Astrocyte of the hippocampus (primary cell): ENCODE measurements around the gene PLEK2.
"Not testable (repeated sequence)": the region's sequence is repeated elsewhere in the genome, so short reads cannot be mapped to it uniquely, and the experiment has no call there.

ENCODE experiments used
- DNase-seq: peaks from one replicate; pipeline ENCODE4 v3.0.0; 2011; ENCODE audit warnings: low read depth, low spot score

Gene PLEK2

GRCh38 chr14:67411820-67412421 lies at the start of gene PLEK2:
Gene PLEK2 (minus strand): TSS chr14:67412165. CDS start chr14:67412059, 106 bp downstream.
- DNase-seq = peak; percentile 50

GRCh38 chr14:67461341-67461985 lies 49.5 kb upstream of the PLEK2 start:
- DNase-seq = peak; percentile 20

DNA sequence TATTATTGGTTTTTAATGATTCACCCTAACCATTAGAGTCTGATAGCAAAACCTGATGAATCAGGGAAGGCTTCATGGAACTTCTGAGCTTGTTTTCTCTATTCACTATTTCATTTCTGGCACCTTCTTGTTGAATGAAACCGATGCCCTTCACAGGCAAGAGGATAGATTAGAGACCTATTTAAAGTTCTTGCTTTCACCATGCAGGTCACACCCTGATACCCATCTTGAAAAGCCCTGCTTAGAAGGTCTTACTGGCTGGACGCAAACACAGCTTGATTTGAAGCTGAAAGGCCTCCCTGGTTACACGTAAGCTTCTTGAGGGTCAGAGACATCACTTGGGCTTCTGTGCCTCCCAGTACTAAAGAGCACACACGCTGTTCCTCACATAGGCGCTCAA lies 47.4 kb upstream of the PLEK2 start:
- DNase-seq = no peak

GRCh38 chr14:67457782-67458181 lies 45.8 kb upstream of the PLEK2 start:
- DNase-seq = peak; percentile 41

- no peak for DNase-seq
Observed at GRCh38 chr14:67456732-67457131, 44.8 kb upstream of the PLEK2 start.

DNA sequence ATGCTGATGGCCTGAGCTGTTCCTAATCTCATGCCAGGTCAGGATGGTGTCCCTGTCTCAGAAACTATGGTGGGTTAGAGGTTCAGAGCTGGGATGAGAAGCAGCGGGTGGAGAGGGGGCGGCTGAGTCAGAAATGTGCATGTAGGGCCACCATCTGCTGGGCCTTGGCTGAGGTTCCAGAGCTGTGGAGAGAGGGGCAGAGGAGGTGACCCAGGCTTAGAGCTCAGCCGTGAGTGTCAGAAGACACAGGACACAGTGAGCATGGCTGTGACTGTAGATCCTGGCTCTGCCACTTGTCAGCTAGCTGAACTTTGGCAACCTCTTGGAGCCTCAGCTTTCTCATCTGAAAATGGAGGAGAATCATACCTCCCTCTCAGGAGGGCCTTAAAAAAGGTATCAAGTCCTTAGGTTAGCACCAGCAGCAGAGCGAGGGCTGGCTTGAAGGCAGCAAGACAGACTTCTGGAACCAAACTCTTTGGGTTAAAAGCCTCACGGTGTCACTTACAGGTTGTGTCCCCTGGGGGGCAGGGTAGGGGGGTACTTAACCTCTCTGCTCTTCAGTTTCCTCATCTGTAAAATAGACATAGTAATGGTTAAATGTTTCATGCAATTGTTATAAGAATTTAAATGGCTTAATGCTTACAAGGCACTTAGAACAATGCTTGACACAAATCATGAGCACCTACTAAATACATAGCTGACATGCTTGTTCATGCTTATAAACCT lies 41.8 kb upstream of the PLEK2 start:
- DNase-seq = no peak

- DNase-seq = not testable (repeated sequence)
Observed at GRCh38 chr14:67451667-67452066, 39.7 kb upstream of the PLEK2 start.

- DNase-seq = no peak
Observed at GRCh38 chr14:67449096-67449495, 37.1 kb upstream of the PLEK2 start.

DNA sequence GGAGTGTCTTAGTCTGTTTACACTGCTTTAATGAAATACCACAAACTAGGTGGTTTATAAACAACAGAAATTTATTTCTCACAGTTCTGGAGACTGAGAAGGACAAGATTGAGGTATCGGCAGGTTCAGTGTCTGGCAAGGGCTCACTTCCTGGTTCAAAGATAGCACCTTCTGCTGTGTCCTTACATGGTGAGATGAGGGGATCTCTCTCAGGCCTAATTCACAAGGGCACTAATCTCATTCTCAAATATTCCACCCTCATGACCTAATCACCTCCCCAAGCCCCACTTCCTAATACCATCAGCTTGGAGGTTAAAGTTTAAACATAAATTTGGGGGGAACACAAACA lies 35.0 kb upstream of the PLEK2 start:
- no peak for DNase-seq

DNA sequence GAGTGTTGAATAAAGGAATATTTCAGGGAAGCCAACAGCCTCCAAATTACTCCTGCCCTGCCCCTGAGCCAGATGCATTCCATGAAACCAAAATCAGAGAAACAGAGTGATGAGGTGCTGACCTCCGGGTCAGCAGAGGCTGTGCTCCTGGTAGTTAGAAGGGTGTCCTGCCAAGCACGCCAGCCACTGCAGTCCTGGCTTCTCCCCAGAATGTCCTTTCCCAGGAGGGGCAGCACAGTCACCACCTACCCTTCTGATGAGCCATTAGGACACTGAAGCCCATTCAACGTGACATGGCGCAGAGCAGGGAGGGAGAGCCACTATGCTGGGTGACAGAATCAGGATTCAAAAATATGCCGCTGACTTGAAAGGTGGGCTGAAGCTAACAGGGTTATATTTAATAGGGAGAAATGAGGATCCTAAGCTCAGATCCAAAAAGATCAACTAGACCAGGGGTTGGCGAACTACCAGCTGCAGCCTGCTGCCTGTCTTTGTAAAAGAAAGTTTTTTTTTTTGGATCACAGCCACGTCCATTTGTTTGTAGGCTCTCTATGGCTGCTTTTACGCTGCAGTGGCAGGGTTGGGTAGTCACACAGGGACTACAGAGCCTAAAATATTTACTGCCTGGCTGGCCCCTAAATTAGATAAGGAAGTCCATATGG lies 34.5 kb upstream of the PLEK2 start:
- peak; percentile 59 for DNase-seq

DNA sequence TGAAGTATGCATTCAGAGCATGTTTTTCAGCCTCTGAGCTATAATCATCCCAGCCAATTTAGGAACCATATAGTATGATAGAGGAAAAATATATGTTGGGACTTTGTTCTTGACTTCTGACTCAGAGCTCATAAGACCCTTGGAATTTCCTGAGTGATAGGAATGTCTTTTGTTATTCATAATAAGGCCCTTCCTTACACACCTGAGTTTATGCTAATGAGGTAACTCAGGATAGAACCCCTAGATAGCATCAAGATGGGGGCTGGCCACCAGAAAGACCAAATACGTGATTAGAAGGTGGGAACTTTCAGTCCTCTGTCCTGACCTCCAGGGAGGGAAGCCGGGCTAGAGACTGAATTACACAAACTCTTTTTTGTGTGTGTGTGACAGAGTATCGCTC lies 32.4 kb upstream of the PLEK2 start:
- no peak for DNase-seq

DNA sequence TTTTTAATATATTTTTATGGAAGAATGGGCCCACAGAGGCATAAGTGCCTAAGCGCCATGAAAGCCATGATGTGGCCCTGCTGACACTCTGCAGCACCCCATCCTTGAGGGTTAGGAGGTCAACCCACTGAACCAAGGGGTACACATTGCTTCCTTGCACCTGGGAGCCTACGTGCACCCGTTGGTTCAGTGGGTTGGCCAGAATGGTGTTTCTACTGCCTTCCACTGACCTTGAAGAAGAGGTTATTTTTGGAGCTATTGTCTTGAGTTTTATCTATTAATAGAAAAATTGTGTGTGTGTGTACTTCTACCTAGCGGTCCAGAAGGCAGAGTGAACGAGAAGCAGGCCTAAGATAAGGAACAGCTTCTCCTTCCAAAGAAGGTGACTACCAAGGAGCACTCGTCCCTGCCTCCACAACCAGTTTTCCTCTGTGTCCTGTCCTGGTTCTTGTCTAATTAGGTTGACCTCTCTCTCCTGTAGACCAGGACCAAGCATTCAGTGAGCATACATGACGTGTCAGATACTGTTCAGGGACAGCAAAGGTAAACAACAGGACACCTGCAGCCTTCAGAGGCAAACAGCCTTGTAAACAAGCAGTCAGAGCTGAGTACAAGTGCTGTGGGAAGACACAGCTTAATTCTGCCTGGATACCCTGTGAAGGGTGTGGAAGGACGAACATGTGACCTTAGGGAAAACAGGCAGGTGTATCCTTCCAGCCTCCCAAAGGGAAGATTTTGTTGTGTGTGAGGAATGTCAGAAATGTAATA lies 30.4 kb upstream of the PLEK2 start:
- DNase-seq = no peak

DNA sequence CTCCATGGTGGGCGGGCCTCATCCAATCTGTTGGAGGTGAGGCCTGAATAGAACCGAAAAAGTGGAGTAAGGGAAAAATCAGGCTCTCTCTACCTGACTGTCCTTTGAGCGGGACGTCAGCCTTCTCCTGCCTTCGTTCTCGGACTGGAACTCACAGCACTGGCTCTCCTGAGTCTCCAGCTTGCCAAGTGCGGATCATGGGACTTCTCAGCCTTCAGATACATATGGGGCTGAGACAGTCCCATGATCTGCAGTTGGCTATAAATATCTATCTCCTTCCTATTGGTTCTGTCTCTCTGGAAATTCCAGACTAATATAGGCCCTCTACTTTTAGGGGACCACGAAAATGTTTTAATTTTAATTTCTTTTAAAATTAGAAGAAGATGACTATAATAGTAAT lies 29.7 kb upstream of the PLEK2 start:
- no peak for DNase-seq

DNA sequence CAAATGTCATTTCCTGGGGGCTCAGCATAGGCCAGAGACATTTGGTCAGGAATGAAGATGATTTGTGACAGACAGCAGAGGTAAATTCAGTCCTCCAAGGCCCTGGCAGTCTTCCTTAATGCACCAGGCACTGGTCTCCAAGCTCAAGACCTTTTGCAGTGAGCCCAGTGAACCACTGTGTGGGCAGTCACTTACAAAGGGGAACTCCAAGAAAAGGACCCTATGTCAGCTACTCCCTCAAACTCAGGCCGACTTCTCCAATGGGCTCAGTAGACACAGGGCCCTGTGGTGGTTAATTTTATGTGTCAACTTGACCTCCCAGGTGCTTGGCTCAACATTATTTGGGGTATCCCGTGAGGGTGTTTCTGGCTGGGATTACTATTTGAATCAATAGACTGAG lies 29.3 kb upstream of the PLEK2 start:
- DNase-seq = no peak

GRCh38 chr14:67440513-67440912 lies 28.5 kb upstream of the PLEK2 start:
- no peak for DNase-seq

DNA sequence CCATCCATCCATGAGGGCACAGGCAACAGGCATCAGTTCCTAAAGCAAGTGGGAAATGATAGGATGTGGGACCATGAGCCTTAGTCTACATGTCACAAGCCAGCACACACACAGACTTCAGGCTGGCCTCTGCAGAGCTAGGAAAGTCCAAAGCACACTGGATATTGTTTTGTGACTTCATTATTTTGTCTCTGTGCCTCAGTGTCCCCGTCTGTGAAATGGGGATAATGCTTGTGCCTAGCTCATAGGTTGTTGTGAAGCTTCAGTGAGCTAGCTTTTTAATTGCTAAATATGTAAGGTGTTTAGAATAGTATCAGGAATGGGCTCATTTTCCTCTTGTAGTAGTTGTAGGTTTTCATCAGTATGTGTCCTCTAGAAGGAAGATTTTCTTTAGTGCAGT lies 27.0 kb upstream of the PLEK2 start:
- no peak for DNase-seq

- DNase-seq = no peak
Observed at GRCh38 chr14:67436006-67436866, 24.3 kb upstream of the PLEK2 start.

DNA sequence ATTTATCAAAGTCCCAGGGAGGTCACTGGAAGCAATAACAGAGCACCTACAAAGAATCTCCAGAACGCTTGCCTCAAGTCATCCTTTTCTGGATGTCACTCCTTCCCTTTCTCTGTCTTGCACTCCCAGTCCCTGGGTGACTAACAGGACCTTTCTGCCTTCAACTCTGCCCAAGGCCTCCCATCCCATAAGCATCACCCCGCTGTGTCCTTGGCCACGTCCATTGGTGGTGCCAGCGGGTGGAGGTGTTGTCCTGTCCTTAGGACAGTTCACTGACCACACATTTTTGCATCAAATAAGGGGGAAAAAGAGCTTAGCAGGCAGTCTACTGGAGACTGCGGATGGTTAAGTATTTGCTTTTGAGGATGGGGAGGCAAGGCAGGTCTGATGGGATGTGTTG lies 23.6 kb upstream of the PLEK2 start:
- DNase-seq = no peak

DNA sequence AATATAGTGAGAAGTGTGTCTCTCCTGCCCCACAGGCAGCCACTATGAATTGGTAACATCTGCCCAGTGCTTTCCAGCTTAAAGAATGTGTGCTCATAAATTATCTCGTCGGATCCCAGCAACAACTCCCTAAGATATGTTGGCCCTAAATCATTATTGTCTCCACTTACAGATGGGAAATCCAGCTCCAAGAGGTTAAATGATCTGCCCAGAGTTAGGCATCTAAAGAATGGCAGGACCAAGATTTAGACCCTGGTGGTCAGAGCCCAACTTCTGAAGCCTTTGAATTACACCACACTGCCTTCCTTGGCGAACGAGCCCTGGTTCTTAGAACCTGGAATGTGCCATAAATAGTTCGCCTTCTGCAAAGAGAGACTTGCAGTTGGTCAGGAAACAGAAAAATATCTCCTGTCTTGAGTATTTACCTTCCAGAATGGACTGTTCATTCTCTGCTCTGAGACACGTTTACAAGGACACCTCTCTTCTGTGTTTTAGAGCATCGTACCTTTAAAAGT lies 20.1 kb upstream of the PLEK2 start:
- DNase-seq = no peak

GRCh38 chr14:67429510-67430205 lies 17.7 kb upstream of the PLEK2 start:
- DNase-seq = no peak
